Neural cell (in vitro differentiated cells): ENCODE data around the gene SLC1A2.

ENCODE experiments used
- CTCF ChIP-seq: fragments of 450-650 bp; IDR thresholded peaks from 2 replicates; pipeline ENCODE4 v1.5.1; 2014; ENCODE audit warnings: antibody characterized with exemption, mild to moderate bottlenecking, moderate library complexity; ENCODE audit not compliant: poor library complexity, severe bottlenecking
- EP300 ChIP-seq: fragments of 450-650 bp; conservative IDR thresholded peaks from 2 replicates; pipeline ENCODE4 v1.6.1; 2014; ENCODE audit warnings: antibody characterized with exemption, mild to moderate bottlenecking, moderate library complexity; ENCODE audit not compliant: poor library complexity, severe bottlenecking
- EZH2 ChIP-seq: fragments of 200-600, 300-800 bp; shearing (Covaris generic), sonication (generic); IDR thresholded peaks from 2 replicates; pipeline ENCODE4 v1.6.1; 2014; ENCODE audit warnings: antibody characterized with exemption, low read length, borderline replicate concordance, mild to moderate bottlenecking; ENCODE audit not compliant: insufficient read depth, poor library complexity, severe bottlenecking
- MXI1 ChIP-seq: fragments of 450-650 bp; conservative IDR thresholded peaks from 2 replicates; pipeline ENCODE4 v1.6.1; 2014; ENCODE audit warnings: antibody characterized with exemption, mild to moderate bottlenecking; ENCODE audit not compliant: poor library complexity, severe bottlenecking
- POLR2AphosphoS5 ChIP-seq: IDR thresholded peaks from 2 replicates; pipeline ENCODE4 v1.6.1; 2012
- RAD21 ChIP-seq: fragments of 450-650 bp; conservative IDR thresholded peaks from 2 replicates; pipeline ENCODE4 v1.6.1; 2014; ENCODE audit warnings: antibody characterized with exemption, mild to moderate bottlenecking, moderate library complexity
- REST ChIP-seq: IDR thresholded peaks from 2 replicates; pipeline ENCODE4 v1.6.1; 2012; ENCODE audit warnings: borderline replicate concordance
- SMC3 ChIP-seq: fragments of 450-650 bp; conservative IDR thresholded peaks from 2 replicates; pipeline ENCODE4 v1.6.1; 2014; ENCODE audit warnings: antibody characterized with exemption, mild to moderate bottlenecking, moderate library complexity; ENCODE audit not compliant: poor library complexity
- TAF1 ChIP-seq: IDR thresholded peaks from 2 replicates; pipeline ENCODE4 v1.6.1; 2012; ENCODE audit warnings: low read depth

GRCh38 chr11:35360055-35360530 lies 59.3 kb downstream of the SLC1A2 start:
- no peak for TF ChIP-seq CTCF
- no peak for TF ChIP-seq EZH2
- no peak for TF ChIP-seq RAD21
- no peak for TF ChIP-seq POLR2AphosphoS5
- TF ChIP-seq REST = no peak
- no peak for TF ChIP-seq EP300
- TF ChIP-seq SMC3 = no peak
- TF ChIP-seq TAF1 = no peak
- no peak for TF ChIP-seq MXI1
